GM10248 (cell line): ENCODE data around the gene GLRX2.

ENCODE experiments used
- CTCF ChIA-PET: fragments of 300-600 bp; sonication (Branson Sonifier 250); formaldehyde crosslinking; extraction: SDS; loops from one replicate; lab custom pipeline; 2021; ENCODE audit warnings: antibody characterized with exemption; lab: Yijun Ruan, JAX
- POLR2A ChIA-PET: fragments of 350-650 bp; sonication (Branson Sonifier 250); formaldehyde crosslinking; extraction: SDS; loops from one replicate; lab custom pipeline; 2020; ENCODE audit warnings: antibody characterized with exemption; lab: Yijun Ruan, JAX
- DNase-seq: peaks from one replicate; pipeline ENCODE4 v3.0.0; 2012; ENCODE audit errors: extremely low spot score
- TF ChIP-seq, protein P1 (sequence below): IDR thresholded peaks from 2 replicates; pipeline ENCODE4 v1.5.1; 2012; ENCODE audit warnings: mild to moderate bottlenecking, low read depth; ENCODE audit errors: extremely low read depth, missing control alignments, control extremely low read depth

Gene GLRX2

DNA sequence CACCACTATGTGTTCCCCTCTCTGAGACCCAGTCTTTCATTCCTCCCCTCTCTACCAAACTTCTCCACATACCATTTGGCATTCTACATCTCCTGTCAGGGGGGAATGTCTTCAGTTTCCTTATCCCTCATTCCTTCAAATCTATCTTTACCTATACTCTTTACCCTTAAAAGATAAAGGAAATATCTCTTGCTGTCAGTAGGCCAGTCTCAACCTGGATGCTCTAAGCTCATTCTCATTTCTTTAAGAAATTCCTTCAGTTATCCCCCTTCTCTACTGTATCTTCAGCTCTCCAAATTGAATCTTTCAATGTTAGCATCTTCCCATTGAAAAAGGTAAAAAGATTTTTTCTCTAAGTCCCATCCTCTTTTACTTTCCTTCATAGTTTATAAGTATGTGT lies 39.3 kb downstream of the GLRX2 start:
- POLR2A ChIA-PET, result no interaction called here
- TF ChIP-seq, protein P1, sequence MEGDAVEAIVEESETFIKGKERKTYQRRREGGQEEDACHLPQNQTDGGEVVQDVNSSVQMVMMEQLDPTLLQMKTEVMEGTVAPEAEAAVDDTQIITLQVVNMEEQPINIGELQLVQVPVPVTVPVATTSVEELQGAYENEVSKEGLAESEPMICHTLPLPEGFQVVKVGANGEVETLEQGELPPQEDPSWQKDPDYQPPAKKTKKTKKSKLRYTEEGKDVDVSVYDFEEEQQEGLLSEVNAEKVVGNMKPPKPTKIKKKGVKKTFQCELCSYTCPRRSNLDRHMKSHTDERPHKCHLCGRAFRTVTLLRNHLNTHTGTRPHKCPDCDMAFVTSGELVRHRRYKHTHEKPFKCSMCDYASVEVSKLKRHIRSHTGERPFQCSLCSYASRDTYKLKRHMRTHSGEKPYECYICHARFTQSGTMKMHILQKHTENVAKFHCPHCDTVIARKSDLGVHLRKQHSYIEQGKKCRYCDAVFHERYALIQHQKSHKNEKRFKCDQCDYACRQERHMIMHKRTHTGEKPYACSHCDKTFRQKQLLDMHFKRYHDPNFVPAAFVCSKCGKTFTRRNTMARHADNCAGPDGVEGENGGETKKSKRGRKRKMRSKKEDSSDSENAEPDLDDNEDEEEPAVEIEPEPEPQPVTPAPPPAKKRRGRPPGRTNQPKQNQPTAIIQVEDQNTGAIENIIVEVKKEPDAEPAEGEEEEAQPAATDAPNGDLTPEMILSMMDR, result no peak
- DNase-seq, result no peak
- CTCF ChIA-PET, result interaction anchor here (0.8 to 1.1 kb wide), 2 partner anchors 35 to 57 kb away, joined by 3 to 4 read pairs; partner anchors contain the start of gene CDC73

DNA sequence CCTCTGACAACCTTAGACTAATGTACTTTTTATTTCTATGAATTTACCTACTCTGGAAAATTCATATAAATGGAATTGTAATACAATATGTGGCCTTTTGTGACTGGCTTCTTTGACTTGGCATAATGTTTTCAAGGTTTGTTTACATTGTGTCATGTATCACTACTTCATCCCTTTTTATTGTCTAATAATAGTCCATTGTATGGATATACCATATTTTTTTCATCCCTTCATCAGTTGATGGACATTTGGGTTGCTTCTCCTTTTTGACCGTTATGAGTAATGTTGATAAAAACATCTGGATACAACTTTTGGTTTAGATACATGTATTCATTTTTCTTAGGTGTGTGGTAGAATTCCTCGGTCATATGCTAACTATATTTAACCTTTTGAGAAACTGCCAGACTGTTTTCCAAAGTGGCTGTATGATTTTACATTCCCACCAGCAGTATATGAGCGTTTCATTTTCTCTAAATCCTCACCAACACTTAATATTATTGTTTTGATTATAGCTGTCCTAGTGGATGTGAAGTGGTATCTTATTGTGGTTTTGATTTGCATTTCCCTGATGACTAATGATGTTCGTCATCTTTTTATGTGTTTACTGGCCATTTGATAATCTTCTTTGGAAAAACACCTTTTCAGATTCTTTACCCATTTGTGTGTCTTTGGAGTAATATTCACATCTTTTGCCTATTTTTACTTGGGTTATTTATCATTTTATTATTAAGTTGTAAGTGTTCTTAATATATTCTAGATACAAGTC lies 42.3 kb downstream of the GLRX2 start:
- CTCF ChIA-PET, result interaction anchor here (1.1 to 1.5 kb wide), 2 partner anchors 19 to 60 kb away, joined by 3 read pairs; no protein-coding TSS in a partner anchor
- TF ChIP-seq, protein P1, result no peak
- no peak for DNase-seq
- POLR2A ChIA-PET, result no interaction called here

GRCh38 chr1:193060938-193061337 lies 44.3 kb downstream of the GLRX2 start:
- TF ChIP-seq, protein P1, result no peak
- ChIA-PET POLR2A (no interaction called here), CTCF (no interaction called here)
- DNase-seq, result peak; percentile 11

DNA sequence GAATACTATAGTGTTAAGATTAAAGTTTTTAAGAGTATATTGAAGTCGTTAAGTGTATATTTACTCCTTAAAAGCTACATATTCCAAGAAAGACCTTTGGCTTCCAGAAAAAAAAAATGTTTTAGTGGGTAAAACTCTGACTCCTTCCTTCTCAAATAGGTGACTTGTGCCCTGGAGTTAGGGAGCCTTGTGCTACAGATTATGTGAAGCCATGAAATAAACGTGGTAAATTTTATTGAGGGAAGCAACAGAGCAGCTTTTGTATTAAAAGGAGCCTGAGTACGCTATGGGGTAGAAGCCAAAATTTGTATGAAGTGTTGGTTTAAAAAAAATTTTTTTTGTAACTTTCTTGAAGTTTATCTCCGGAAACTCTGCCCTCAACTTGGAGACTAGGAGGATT lies 44.8 kb downstream of the GLRX2 start:
- TF ChIP-seq, protein P1, result no peak
- CTCF ChIA-PET, result no interaction called here
- DNase-seq, result no peak
- POLR2A ChIA-PET, result no interaction called here

GRCh38 chr1:193060115-193060403 lies 45.2 kb downstream of the GLRX2 start:
- POLR2A ChIA-PET, result no interaction called here
- DNase-seq, result no peak
- TF ChIP-seq, protein P1, result no peak

GRCh38 chr1:193059282-193060114 lies 45.7 kb downstream of the GLRX2 start, which contains the start of the genes RO60 and UCHL5:
Gene RO60 (plus strand): TSS chr1:193059612. CDS start chr1:193069055, 9,443 bp downstream.
Gene UCHL5 (minus strand): TSS chr1:193059360. CDS start chr1:193059260, 100 bp downstream.
- CTCF ChIA-PET, result interaction anchor here (0.8 to 2.7 kb wide), 13 partner anchors 12 to 254 kb away, joined by 3 to 21 read pairs (median 5); partner anchors contain the start of genes CDC73 and GLRX2

More at GRCh38 chr1:193060115-193060403, 45.2 kb downstream of the GLRX2 start:
- CTCF ChIA-PET, result no interaction called here

More at GRCh38 chr1:193059282-193060114, 45.7 kb downstream of the GLRX2 start, which contains the start of the genes RO60 and UCHL5:
- TF ChIP-seq, protein P1, result peak; percentile 21
- DNase-seq, result peak; percentile 93
- POLR2A ChIA-PET, result interaction anchor here (0.5 to 2.0 kb wide), 5 partner anchors 45 to 253 kb away, joined by 3 to 15 read pairs (median 4); partner anchors contain the start of genes GLRX2 and RGS2
